WTC11 (cell line): Measurements from ENCODE around the gene LRP11. TPM values are rescaled to one million over a fixed set of nuclear protein-coding genes. Genes with fewer than 3 reads are reported as not detected.

Experiments
- ATAC-seq: fragments of 200-7000 bp; cut with Tn5 transposase; 2 replicates; pipeline ENCODE4 v1.10.0; 2021; ENCODE audit warnings: mild to moderate bottlenecking, moderate library complexity
- CTCF ChIA-PET: fragments of 300-600 bp; sonication (Branson Sonifier 250); formaldehyde crosslinking; loops from one replicate; lab custom pipeline; 2021; ENCODE audit warnings: antibody characterized with exemption; lab: Charles Lee
- POLR2A ChIA-PET: fragments of 350-600 bp; sonication (Branson Sonifier 250); formaldehyde crosslinking; loops from one replicate; lab custom pipeline; 2021; ENCODE audit warnings: antibody characterized with exemption; lab: Charles Lee
- DNase-seq: peaks from one replicate; pipeline ENCODE4 v3.0.0; 2021; ENCODE audit warnings: low spot score
- H3K27ac Mint-ChIP-seq: 2 replicates; pipeline ENCODE4 v1.8.0; 2021; ENCODE audit warnings: mixed read lengths
- H3K27me3 Mint-ChIP-seq: 2 replicates; pipeline ENCODE4 v1.8.0; 2021; ENCODE audit warnings: low read depth, mild to moderate bottlenecking, moderate library complexity, mixed read lengths
- H3K36me3 Mint-ChIP-seq: 2 replicates; pipeline ENCODE4 v1.8.0; 2021; ENCODE audit warnings: mixed read lengths
- H3K4me1 Mint-ChIP-seq: 2 replicates; pipeline ENCODE4 v1.8.0; 2022; ENCODE audit warnings: mixed read lengths
- H3K4me3 Mint-ChIP-seq: 2 replicates; pipeline ENCODE4 v1.8.0; 2021; ENCODE audit warnings: mild to moderate bottlenecking, moderate library complexity, mixed read lengths
- H3K9me3 Mint-ChIP-seq: 2 replicates; pipeline ENCODE4 v1.8.0; 2021; ENCODE audit warnings: mixed read lengths
- ATF2 ChIP-seq: sonication (generic); formaldehyde crosslinking; IDR thresholded peaks from 2 replicates; pipeline ENCODE4 v1.8.1; 2022; ENCODE audit warnings: low read depth, missing genetic modification reagents, borderline replicate concordance
- ATF6 ChIP-seq: sonication (generic); formaldehyde crosslinking; IDR thresholded peaks from 2 replicates; pipeline ENCODE4 v1.8.1; 2023; ENCODE audit warnings: mild to moderate bottlenecking, missing genetic modification reagents
- FOXJ3 ChIP-seq: sonication (generic); formaldehyde crosslinking; IDR thresholded peaks from 2 replicates; pipeline ENCODE4 v1.9.0; 2021; ENCODE audit warnings: missing genetic modification reagents, mild to moderate bottlenecking, borderline replicate concordance
- FOXP4 ChIP-seq: sonication (generic); formaldehyde crosslinking; IDR thresholded peaks from 2 replicates; pipeline ENCODE4 v1.8.0; 2022; ENCODE audit warnings: mild to moderate bottlenecking, missing genetic modification reagents
- GABPB1 ChIP-seq: sonication (generic); formaldehyde crosslinking; IDR thresholded peaks from 2 replicates; pipeline ENCODE4 v1.8.1; 2023; ENCODE audit warnings: mild to moderate bottlenecking, missing genetic modification reagents
- JAZF1 ChIP-seq: fragments of 250-450 bp; sonication (Bioruptor Pico); IDR thresholded peaks from 2 replicates; pipeline ENCODE4 v1.9.0; 2021; ENCODE audit warnings: moderate library complexity, mild to moderate bottlenecking, inconsistent platforms
- JUN ChIP-seq: sonication (generic); formaldehyde crosslinking; IDR thresholded peaks from 2 replicates; pipeline ENCODE4 v1.8.0; 2023; ENCODE audit warnings: mild to moderate bottlenecking, missing genetic modification reagents
- MAX ChIP-seq: sonication (generic); formaldehyde crosslinking; IDR thresholded peaks from 2 replicates; pipeline ENCODE4 v1.8.0; 2022; ENCODE audit warnings: mild to moderate bottlenecking, missing genetic modification reagents
- NFATC4 ChIP-seq: fragments of 250-450 bp; sonication (Bioruptor Pico); IDR thresholded peaks from 2 replicates; pipeline ENCODE4 v1.9.0; 2021; ENCODE audit warnings: mild to moderate bottlenecking
- NR1H2 ChIP-seq: sonication (generic); formaldehyde crosslinking; IDR thresholded peaks from 2 replicates; pipeline ENCODE4 v1.9.0; 2021; ENCODE audit warnings: mild to moderate bottlenecking, moderate library complexity, missing genetic modification reagents
- OVOL2 ChIP-seq: fragments of 250-450 bp; sonication (Bioruptor Pico); IDR thresholded peaks from 2 replicates; pipeline ENCODE4 v1.9.0; 2021; ENCODE audit warnings: mild to moderate bottlenecking, borderline replicate concordance
- RORB ChIP-seq: fragments of 250-450 bp; sonication (Bioruptor Pico); IDR thresholded peaks from 2 replicates; pipeline ENCODE4 v1.9.0; 2021; ENCODE audit warnings: mild to moderate bottlenecking
- SP1 ChIP-seq: sonication (generic); formaldehyde crosslinking; conservative IDR thresholded peaks from 2 replicates; pipeline ENCODE4 v1.8.1; 2022; ENCODE audit warnings: missing genetic modification reagents
- ZBTB21 ChIP-seq: sonication (generic); formaldehyde crosslinking; IDR thresholded peaks from 2 replicates; pipeline ENCODE4 v1.8.1; 2023; ENCODE audit warnings: mild to moderate bottlenecking, missing genetic modification reagents, borderline replicate concordance
- ZNF317 ChIP-seq: sonication (generic); formaldehyde crosslinking; IDR thresholded peaks from 2 replicates; pipeline ENCODE4 v1.8.1; 2023; ENCODE audit warnings: low read depth, mild to moderate bottlenecking, moderate library complexity, missing genetic modification reagents, borderline replicate concordance
- ZNF423 ChIP-seq: fragments of 250-450 bp; sonication (Bioruptor Pico); IDR thresholded peaks from 2 replicates; pipeline ENCODE4 v2.1.2; 2022; ENCODE audit warnings: mild to moderate bottlenecking, moderate library complexity
- ZNF671 ChIP-seq: fragments of 250-450 bp; sonication (Bioruptor Pico); IDR thresholded peaks from 2 replicates; pipeline ENCODE4 v1.8.0; 2021; ENCODE audit warnings: mild to moderate bottlenecking
- total RNA-seq: library from RNA; stranded (reverse); gene quantifications from 3 replicates; pipeline ENCODE4 v1.2.3, GENCODE V29; 2021
- TF ChIP-seq, protein P1 (sequence below): sonication (generic); formaldehyde crosslinking; IDR thresholded peaks from 2 replicates; pipeline ENCODE4 v1.8.1; 2023; ENCODE audit warnings: mild to moderate bottlenecking, missing genetic modification reagents
- TF ChIP-seq, protein P2 (sequence below): fragments of 200-600 bp; IDR thresholded peaks from 2 replicates; pipeline ENCODE4 v1.8.0; 2022; ENCODE audit warnings: antibody characterized with exemption
- TF ChIP-seq, protein P3 (sequence below): fragments of 250-450 bp; sonication (Bioruptor Pico); IDR thresholded peaks from 2 replicates; pipeline ENCODE4 v1.8.0; 2021; ENCODE audit warnings: mild to moderate bottlenecking
- TF ChIP-seq, protein P4 (sequence below): fragments of 250-450 bp; sonication (Bioruptor Pico); conservative IDR thresholded peaks from 2 replicates; pipeline ENCODE4 v1.9.0; 2021; ENCODE audit warnings: mild to moderate bottlenecking
- TF ChIP-seq, protein P5 (sequence below): sonication (generic); formaldehyde crosslinking; IDR thresholded peaks from 2 replicates; pipeline ENCODE4 v1.8.0; 2023; ENCODE audit warnings: missing genetic modification reagents

LRP11 gene
- total RNA-seq, 1 experiment from 2014 or later: 19.8 TPM

- ChIA-PET CTCF (interaction anchor here (0.9 kb wide), 1 partner anchor 16 kb away, joined by 4 read pairs; no protein-coding TSS in a partner anchor), POLR2A (no interaction called here)
- no peak for ATAC-seq
- no peak overlapping the region for H3K4me3 Mint-ChIP-seq
- TF ChIP-seq OVOL2 (CRISPR knock-in tag) (no peak), FOXJ3 (CRISPR knock-in tag) (no peak), ATF2 (CRISPR knock-in tag) (no peak)
- TF ChIP-seq, protein P1, sequence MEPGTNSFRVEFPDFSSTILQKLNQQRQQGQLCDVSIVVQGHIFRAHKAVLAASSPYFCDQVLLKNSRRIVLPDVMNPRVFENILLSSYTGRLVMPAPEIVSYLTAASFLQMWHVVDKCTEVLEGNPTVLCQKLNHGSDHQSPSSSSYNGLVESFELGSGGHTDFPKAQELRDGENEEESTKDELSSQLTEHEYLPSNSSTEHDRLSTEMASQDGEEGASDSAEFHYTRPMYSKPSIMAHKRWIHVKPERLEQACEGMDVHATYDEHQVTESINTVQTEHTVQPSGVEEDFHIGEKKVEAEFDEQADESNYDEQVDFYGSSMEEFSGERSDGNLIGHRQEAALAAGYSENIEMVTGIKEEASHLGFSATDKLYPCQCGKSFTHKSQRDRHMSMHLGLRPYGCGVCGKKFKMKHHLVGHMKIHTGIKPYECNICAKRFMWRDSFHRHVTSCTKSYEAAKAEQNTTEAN (CRISPR knock-in tag): no peak
- no peak overlapping the region for H3K27ac Mint-ChIP-seq
- H3K36me3 Mint-ChIP-seq: peaks cover 7% of the 10 kb centered on the region; the same call in 1 of the 2 replicates
- DNase-seq: no peak
- H3K27me3 Mint-ChIP-seq: peaks cover 44% of the 10 kb centered on the region
- H3K9me3 Mint-ChIP-seq: peaks cover 20% of the 10 kb centered on the region
- no peaks in the 10 kb centered on the region for H3K4me1 Mint-ChIP-seq
Measured at GRCh38 chr6:149913540-149914240, 49.5 kb upstream of the LRP11 start.

- ATAC-seq: no peak
- POLR2A ChIA-PET: no interaction called here
- H3K27me3 Mint-ChIP-seq: peaks cover 41% of the 10 kb centered on the region
- TF ChIP-seq ZBTB21 (CRISPR knock-in tag): no peak
- no peak for TF ChIP-seq JUN (CRISPR knock-in tag)
- TF ChIP-seq SP1 (CRISPR knock-in tag): no peak
- TF ChIP-seq NFATC4: no peak
- TF ChIP-seq GABPB1 (CRISPR knock-in tag): no peak
- TF ChIP-seq RORB: no peak
- no peak for TF ChIP-seq ATF6 (CRISPR knock-in tag)
- TF ChIP-seq, protein P2, sequence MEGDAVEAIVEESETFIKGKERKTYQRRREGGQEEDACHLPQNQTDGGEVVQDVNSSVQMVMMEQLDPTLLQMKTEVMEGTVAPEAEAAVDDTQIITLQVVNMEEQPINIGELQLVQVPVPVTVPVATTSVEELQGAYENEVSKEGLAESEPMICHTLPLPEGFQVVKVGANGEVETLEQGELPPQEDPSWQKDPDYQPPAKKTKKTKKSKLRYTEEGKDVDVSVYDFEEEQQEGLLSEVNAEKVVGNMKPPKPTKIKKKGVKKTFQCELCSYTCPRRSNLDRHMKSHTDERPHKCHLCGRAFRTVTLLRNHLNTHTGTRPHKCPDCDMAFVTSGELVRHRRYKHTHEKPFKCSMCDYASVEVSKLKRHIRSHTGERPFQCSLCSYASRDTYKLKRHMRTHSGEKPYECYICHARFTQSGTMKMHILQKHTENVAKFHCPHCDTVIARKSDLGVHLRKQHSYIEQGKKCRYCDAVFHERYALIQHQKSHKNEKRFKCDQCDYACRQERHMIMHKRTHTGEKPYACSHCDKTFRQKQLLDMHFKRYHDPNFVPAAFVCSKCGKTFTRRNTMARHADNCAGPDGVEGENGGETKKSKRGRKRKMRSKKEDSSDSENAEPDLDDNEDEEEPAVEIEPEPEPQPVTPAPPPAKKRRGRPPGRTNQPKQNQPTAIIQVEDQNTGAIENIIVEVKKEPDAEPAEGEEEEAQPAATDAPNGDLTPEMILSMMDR: no peak
- TF ChIP-seq, protein P3, sequence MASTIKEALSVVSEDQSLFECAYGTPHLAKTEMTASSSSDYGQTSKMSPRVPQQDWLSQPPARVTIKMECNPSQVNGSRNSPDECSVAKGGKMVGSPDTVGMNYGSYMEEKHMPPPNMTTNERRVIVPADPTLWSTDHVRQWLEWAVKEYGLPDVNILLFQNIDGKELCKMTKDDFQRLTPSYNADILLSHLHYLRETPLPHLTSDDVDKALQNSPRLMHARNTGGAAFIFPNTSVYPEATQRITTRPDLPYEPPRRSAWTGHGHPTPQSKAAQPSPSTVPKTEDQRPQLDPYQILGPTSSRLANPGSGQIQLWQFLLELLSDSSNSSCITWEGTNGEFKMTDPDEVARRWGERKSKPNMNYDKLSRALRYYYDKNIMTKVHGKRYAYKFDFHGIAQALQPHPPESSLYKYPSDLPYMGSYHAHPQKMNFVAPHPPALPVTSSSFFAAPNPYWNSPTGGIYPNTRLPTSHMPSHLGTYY (CRISPR knock-in tag): no peak
- no peak for TF ChIP-seq ZNF423
- TF ChIP-seq, protein P4, sequence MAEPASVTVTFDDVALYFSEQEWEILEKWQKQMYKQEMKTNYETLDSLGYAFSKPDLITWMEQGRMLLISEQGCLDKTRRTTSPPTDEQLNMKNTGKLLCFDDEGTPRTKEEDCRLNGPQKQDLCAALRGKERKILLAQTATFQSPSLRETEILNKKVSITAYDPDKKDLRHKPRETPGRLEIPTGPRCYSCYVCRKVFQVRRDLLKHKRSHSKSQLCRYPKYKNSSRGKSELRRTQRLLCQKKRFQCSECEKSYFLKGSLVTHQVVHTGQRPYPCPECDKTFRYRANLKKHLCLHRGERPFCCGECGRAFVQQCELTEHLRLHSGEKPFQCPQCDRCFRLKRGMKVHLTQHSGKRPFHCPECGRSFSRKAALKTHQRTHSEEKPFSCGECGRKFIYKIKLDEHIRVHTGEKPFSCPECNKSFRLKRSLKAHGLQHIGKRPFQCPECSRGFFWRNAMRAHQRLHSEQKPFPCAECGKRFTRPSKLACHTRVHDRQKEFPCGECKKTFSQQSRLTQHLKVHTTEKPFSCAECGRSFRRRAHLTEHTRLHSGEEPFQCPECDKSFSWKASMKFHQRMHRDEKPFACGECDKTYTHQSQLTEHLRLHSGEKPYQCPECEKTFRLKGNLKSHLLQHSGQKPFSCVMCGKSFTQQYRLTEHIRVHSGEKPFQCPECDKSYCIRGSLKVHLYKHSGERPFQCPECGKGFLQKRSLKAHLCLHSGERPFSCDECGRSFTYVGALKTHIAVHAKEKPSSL (CRISPR knock-in tag): no peak
- TF ChIP-seq, protein P5, sequence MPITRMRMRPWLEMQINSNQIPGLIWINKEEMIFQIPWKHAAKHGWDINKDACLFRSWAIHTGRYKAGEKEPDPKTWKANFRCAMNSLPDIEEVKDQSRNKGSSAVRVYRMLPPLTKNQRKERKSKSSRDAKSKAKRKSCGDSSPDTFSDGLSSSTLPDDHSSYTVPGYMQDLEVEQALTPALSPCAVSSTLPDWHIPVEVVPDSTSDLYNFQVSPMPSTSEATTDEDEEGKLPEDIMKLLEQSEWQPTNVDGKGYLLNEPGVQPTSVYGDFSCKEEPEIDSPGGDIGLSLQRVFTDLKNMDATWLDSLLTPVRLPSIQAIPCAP (CRISPR knock-in tag): no peak
- TF ChIP-seq ZNF671 (CRISPR knock-in tag): no peak
- no peak for TF ChIP-seq ZNF317 (CRISPR knock-in tag)
- no peak for TF ChIP-seq JAZF1 (CRISPR knock-in tag)
- TF ChIP-seq NR1H2: no peak
- no peak for TF ChIP-seq FOXP4 (CRISPR knock-in tag)
- TF ChIP-seq MAX: no peak
Measured at GRCh38 chr6:149913085-149913484, 48.9 kb upstream of the LRP11 start.

More at GRCh38 chr6:149913085-149913484, 48.9 kb upstream of the LRP11 start:
- no peaks in the 10 kb centered on the region for H3K4me1 Mint-ChIP-seq
- no peak overlapping the region for H3K4me3 Mint-ChIP-seq
- CTCF ChIA-PET: no interaction called here
- DNase-seq: no peak
- H3K36me3 Mint-ChIP-seq: peaks cover 12% of the 10 kb centered on the region
- H3K9me3 Mint-ChIP-seq: peaks cover 26% of the 10 kb centered on the region
- no peak overlapping the region for H3K27ac Mint-ChIP-seq
